A549 (cell line): Measurements from ENCODE around the gene FPR2. TPM values are rescaled to one million over a fixed set of nuclear protein-coding genes. Genes with fewer than 3 reads are reported as not detected.

Source experiments
- ATAC-seq, 2 experiments: fragments of 200-7000 bp in 1 of 2; fragments of >200 bp in 1 of 2; cut with Nextera tagmentation in 1 of 2; cut with Tn5 transposase in 1 of 2; 3 replicates each; pipeline versions ENCODE4 v1.8.0 to v1.9.1; 2018 to 2020; ENCODE audit warnings: mild to moderate bottlenecking in 1 of 2, moderate library complexity in 1 of 2
- CTCF ChIA-PET: fragments of 300-600 bp; sonication (Branson Sonifier 250); formaldehyde crosslinking; extraction: SDS; loops from one replicate; lab custom pipeline; 2021; ENCODE audit warnings: antibody characterized with exemption, inconsistent platforms; lab: Yijun Ruan, JAX
- POLR2A ChIA-PET: fragments of 350-600 bp; formaldehyde crosslinking; extraction: SDS; loops from one replicate; lab custom pipeline; 2021; ENCODE audit warnings: antibody characterized with exemption, inconsistent platforms; lab: Yijun Ruan, JAX
- DNase-seq, 2 experiments: peaks; one replicate each; pipeline versions ENCODE4 v3.0.0 to v3.0.0-alpha.2; 2011 to 2016; ENCODE audit warnings: low read depth in 1 of 2, low spot score in 1 of 2
- FAIRE-seq: peaks from 2 replicates; lab custom pipeline; 2011; peaks lifted over from hg19 to GRCh38; lab: Jason Lieb, UNC
- H3K27ac ChIP-seq, 2 experiments: fragments of >200 bp; sonication (Bioruptor Twin); formaldehyde crosslinking; 3 replicates each; pipeline ENCODE4 v1.5.1; 2016 to 2017
- H3K4me1 ChIP-seq: fragments of >200 bp; sonication (Bioruptor Twin); formaldehyde crosslinking; 3 replicates; pipeline ENCODE4 v1.6.1; 2016
- H3K4me2 ChIP-seq: fragments of >200 bp; sonication (Bioruptor Twin); formaldehyde crosslinking; 3 replicates; pipeline ENCODE4 v1.6.1; 2016
- H3K4me3 ChIP-seq: fragments of >200 bp; sonication (Bioruptor Twin); formaldehyde crosslinking; 3 replicates; pipeline ENCODE4 v1.5.1; 2016
- H3K9me3 ChIP-seq: fragments of >200 bp; sonication (Bioruptor Twin); formaldehyde crosslinking; 3 replicates; pipeline ENCODE4 v1.6.1; 2016
- BHLHE40 ChIP-seq: IDR thresholded peaks from 2 replicates; pipeline ENCODE4 v1.6.1; 2012; ENCODE audit warnings: low read depth, low read length, inconsistent platforms
- CHD2 ChIP-seq: fragments of 150-350 bp; IDR thresholded peaks from 2 replicates; pipeline ENCODE4 v1.6.1; 2014; ENCODE audit warnings: low read length; ENCODE audit not compliant: partially characterized antibody
- CHD4 ChIP-seq: fragments of 200-600 bp; sonication (generic); IDR thresholded peaks from 2 replicates; pipeline ENCODE4 v1.6.1; 2016; ENCODE audit warnings: antibody characterized with exemption, mild to moderate bottlenecking, borderline replicate concordance
- EHMT2 ChIP-seq: fragments of 200-600 bp; sonication (generic); IDR thresholded peaks from 2 replicates; pipeline ENCODE4 v1.6.1; 2016; ENCODE audit warnings: antibody characterized with exemption, low read depth, mild to moderate bottlenecking, moderate library complexity
- HEYL ChIP-seq: fragments of 250-450 bp; sonication (Bioruptor Pico); IDR thresholded peaks from 2 replicates; pipeline ENCODE4 v1.8.0; 2021; ENCODE audit warnings: mild to moderate bottlenecking, moderate library complexity
- HOXA7 ChIP-seq: fragments of 250-450 bp; sonication (Bioruptor Pico); IDR thresholded peaks from 2 replicates; pipeline ENCODE4 v1.5.0; 2020; ENCODE audit warnings: mild to moderate bottlenecking, moderate library complexity
- HOXB13 ChIP-seq: fragments of 250-450 bp; sonication (Bioruptor Pico); IDR thresholded peaks from 2 replicates; pipeline ENCODE4 v1.5.0; 2020; ENCODE audit warnings: low read depth, mild to moderate bottlenecking, moderate library complexity
- MAZ ChIP-seq: fragments of 150-350 bp; IDR thresholded peaks from 2 replicates; pipeline ENCODE4 v1.6.1; 2014; ENCODE audit warnings: antibody characterized with exemption, low read depth, low read length, borderline replicate concordance
- NR3C1 ChIP-seq: fragments of >200 bp; sonication (Bioruptor Twin); formaldehyde crosslinking; IDR thresholded peaks from 3 replicates; pipeline ENCODE4 v1.6.1; 2017
- RCOR1 ChIP-seq: fragments of 150-350 bp; IDR thresholded peaks from 2 replicates; pipeline ENCODE4 v1.6.1; 2014; ENCODE audit warnings: antibody characterized with exemption, low read length, low read depth
- ZC3H11A ChIP-seq: fragments of 450-650 bp; IDR thresholded peaks from 2 replicates; pipeline ENCODE4 v1.6.1; 2014; ENCODE audit warnings: antibody characterized with exemption, mild to moderate bottlenecking
- WGBS: methylation state at CpG from one replicate; pipeline ENCODE4 v1.1.6; 2017; ENCODE audit errors: missing lambda C conversion rate; 5-methylcytosine and 5-hydroxymethylcytosine counted together
- polyA plus RNA-seq, 4 experiments: library from polyadenylated mRNA; depleted of rRNA in 3 of 4; stranded (reverse); fragments of >200 nt; fragmentation: RNase III in 1 of 4; extraction: RNeasy Plus Mini Kit Qiagen cat#74134 plus additional on column Dnase treatment in 1 of 4; gene quantifications; 2 replicates in 3 of 4; 3 replicates in 1 of 4; pipeline ENCODE4 v1.2.3, GENCODE V29; 2011 to 2017
- TF ChIP-seq, protein P1 (sequence below): IDR thresholded peaks from 2 replicates; pipeline ENCODE4 v1.6.1; 2012
- TF ChIP-seq, protein P2 (sequence below): fragments of 200-600 bp; sonication (generic); IDR thresholded peaks from 2 replicates; pipeline ENCODE4 v1.6.1; 2016; ENCODE audit warnings: antibody characterized with exemption, mild to moderate bottlenecking, moderate library complexity
- TF ChIP-seq, protein P3 (sequence below): fragments of >200 bp; sonication (Bioruptor Twin); formaldehyde crosslinking; IDR thresholded peaks from 2 replicates; pipeline ENCODE4 v1.6.1; 2016

The FPR2 gene
- polyA plus RNA-seq, 2 of the 4 experiments (the other 2 are of a cell fraction), result not detected

DNA sequence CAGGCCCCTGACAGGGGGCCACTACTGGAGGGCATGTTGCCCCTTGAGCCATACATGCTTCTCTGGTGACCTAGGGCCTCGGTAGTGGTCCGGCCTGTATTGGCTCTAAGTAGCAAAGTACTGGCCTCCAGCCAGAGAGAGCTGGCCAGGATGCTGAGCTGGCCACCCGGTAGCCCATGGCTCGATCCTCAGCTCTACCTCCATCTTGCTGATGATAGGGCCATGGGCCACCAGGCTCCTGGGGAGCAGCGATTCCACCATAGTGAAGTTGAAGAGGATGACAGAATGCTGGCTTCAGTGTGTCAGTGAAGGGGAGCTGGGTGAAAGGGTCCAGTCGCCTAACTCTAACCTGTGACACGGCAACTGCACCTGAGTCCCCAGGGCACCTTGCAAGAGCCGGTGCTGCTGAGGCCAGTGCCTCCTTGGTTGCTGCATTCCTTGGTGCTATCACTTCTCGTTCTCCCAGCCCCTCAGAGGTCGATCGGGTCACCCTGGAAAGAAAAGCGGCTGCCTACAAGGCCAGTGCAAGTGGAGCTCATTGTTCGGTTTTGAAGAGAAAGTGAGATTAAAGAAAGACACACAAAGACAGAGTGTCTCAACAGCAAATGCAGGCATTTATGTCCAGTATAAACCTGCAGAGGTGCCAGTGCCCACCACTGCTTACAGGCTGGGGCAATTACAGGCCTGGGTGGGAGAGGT is 38.9 kb downstream of the FPR2 start:
- CTCF ChIA-PET, result interaction anchor here (1.4 to 1.5 kb wide), 2 partner anchors 9 to 22 kb away, joined by 3 to 4 read pairs; no protein-coding TSS in a partner anchor
- Histone ChIP-seq H3K9me3 (peaks cover 46% of the 10 kb centered on the region), H3K4me1 (no peaks in the 10 kb centered on the region), H3K27ac (no peak overlapping the region), H3K4me3 (no peak overlapping the region), H3K4me2 (no peak overlapping the region)
- no peak for ATAC-seq
- TF ChIP-seq BHLHE40 (no peak), CHD2 (no peak)
- no peak for DNase-seq
- FAIRE-seq, result no peak
- POLR2A ChIA-PET, result no interaction called here
- WGBS, result 42% methylated on average over 13 of the region's 13 CpGs

DNA sequence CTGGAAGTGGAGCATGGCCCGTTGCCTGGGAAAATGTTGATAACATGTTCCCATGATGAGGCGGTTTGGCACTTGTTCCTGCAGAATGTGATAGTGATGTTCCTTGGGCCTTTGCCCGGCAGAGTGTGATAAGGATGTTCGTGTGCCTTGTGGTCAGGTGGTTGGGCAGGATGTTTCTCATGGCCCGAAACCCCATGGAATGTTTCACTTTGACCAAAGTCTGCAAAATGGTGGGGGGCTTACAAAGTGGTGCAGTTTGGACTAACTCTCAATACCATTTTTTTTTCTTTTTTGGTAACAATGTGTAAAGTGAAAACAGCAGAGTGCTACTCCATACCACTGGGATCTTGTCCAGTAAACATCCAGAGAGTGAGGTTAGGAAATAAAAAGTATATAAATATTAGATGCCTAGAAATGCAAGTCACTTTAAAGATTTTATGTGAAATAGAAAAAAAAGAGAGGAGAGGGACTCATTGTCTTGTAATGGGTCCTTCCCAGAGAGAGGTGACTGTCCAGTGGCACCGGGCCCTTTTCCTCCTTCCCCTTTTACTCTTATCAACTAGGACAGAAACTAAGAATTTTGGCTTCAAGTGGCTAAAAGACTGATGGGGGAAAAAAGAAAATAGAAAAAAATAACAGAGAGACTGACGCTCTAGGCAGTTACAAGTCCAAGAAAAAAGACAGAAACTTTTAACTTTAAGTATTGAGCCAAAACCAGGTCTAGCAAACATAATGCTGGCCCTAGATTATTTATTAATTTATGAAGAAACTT is 39.7 kb downstream of the FPR2 start:
- Histone ChIP-seq H3K4me3 (no peak overlapping the region), H3K4me2 (no peak overlapping the region), H3K4me1 (no peaks in the 10 kb centered on the region)
- DNase-seq (no peak), ATAC-seq (no peak)
- 31% methylated on average over 7 of the region's 7 CpGs for WGBS
- CTCF ChIA-PET, result interaction anchor here (1.4 kb wide), 1 partner anchor 23 kb away, joined by 3 read pairs; no protein-coding TSS in a partner anchor
- TF ChIP-seq HOXA7 (CRISPR knock-in tag) (no peak), RCOR1 (no peak), HOXB13 (CRISPR knock-in tag) (no peak), NR3C1 (no peak), HEYL (CRISPR knock-in tag) (no peak), ZC3H11A (no peak), MAZ (no peak), EHMT2 (no peak)
- TF ChIP-seq, protein P1, sequence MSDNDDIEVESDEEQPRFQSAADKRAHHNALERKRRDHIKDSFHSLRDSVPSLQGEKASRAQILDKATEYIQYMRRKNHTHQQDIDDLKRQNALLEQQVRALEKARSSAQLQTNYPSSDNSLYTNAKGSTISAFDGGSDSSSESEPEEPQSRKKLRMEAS, result no peak
- TF ChIP-seq, protein P2, sequence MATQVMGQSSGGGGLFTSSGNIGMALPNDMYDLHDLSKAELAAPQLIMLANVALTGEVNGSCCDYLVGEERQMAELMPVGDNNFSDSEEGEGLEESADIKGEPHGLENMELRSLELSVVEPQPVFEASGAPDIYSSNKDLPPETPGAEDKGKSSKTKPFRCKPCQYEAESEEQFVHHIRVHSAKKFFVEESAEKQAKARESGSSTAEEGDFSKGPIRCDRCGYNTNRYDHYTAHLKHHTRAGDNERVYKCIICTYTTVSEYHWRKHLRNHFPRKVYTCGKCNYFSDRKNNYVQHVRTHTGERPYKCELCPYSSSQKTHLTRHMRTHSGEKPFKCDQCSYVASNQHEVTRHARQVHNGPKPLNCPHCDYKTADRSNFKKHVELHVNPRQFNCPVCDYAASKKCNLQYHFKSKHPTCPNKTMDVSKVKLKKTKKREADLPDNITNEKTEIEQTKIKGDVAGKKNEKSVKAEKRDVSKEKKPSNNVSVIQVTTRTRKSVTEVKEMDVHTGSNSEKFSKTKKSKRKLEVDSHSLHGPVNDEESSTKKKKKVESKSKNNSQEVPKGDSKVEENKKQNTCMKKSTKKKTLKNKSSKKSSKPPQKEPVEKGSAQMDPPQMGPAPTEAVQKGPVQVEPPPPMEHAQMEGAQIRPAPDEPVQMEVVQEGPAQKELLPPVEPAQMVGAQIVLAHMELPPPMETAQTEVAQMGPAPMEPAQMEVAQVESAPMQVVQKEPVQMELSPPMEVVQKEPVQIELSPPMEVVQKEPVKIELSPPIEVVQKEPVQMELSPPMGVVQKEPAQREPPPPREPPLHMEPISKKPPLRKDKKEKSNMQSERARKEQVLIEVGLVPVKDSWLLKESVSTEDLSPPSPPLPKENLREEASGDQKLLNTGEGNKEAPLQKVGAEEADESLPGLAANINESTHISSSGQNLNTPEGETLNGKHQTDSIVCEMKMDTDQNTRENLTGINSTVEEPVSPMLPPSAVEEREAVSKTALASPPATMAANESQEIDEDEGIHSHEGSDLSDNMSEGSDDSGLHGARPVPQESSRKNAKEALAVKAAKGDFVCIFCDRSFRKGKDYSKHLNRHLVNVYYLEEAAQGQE, result no peak
- TF ChIP-seq, protein P3, sequence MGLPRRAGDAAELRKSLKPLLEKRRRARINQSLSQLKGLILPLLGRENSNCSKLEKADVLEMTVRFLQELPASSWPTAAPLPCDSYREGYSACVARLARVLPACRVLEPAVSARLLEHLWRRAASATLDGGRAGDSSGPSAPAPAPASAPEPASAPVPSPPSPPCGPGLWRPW, result no peak
- TF ChIP-seq, all 56 proteins: peak for 0
- Histone ChIP-seq H3K27ac (no peak overlapping the region), H3K9me3 (peaks cover 46% of the 10 kb centered on the region)
- POLR2A ChIA-PET, result no interaction called here
- FAIRE-seq, result no peak

DNA sequence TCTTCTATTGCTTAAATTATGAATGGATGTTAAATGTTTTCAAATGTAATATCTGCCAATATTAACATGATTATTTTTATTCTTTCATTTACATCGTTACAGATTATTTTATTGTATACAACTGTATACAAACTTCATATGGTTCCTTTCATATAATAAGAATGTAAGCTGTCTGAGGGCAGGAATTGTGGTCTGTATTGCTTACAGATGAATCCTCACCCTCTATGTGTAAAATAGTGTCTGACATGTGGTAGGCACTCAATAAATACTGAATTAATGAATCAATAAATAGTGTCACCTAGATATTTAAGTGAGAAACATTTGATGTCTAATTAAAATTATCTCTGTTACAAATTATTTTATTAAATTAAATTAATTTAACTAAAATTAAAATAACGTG is 41.8 kb downstream of the FPR2 start:
- no peak overlapping the region for H3K4me3 ChIP-seq
- TF ChIP-seq, protein P2, result no peak
- TF ChIP-seq NR3C1 (no peak), CHD4 (no peak)
- H3K4me2 ChIP-seq, result no peak overlapping the region
- WGBS, result 14% methylated on average over 2 of the region's 2 CpGs
- no peaks in the 10 kb centered on the region for H3K4me1 ChIP-seq
- ATAC-seq, result no peak
- ChIA-PET CTCF (no interaction called here), POLR2A (no interaction called here)
- peaks cover 41% of the 10 kb centered on the region for H3K9me3 ChIP-seq
- DNase-seq, result no peak
- no peak for FAIRE-seq
- no peak overlapping the region for H3K27ac ChIP-seq
